ENCODE results near the gene DIRAS1. TPM values are rescaled to one million over a fixed set of nuclear protein-coding genes. Genes with fewer than 3 reads are reported as not detected.

The DIRAS1 gene
- polyA plus RNA-seq, 1 experiment = 21.4 TPM

GRCh38 chr19:2701361-2702169 lies 19.6 kb downstream of the DIRAS1 start:
- POLR2A ChIA-PET = interaction anchor here (0.6 kb wide), 1 partner anchor 140 kb away, joined by 3 read pairs; the partner anchor contains the start of gene ZNF555
- DNase-seq (ENCODE audit: low read depth) = no peak
- TF ChIP-seq CTCF (IDR thresholded peaks at IDR 0.05; ENCODE audit: insufficient read depth, low read depth, low read length) = no peak
- Histone ChIP-seq H3K4me3 (ENCODE audit: low read depth, low read length) (no peak overlapping the region), H3K27me3 (ENCODE audit: control insufficient read depth, insufficient read depth, low read length) (peaks cover 15% of the 10 kb centered on the region), H3K36me3 (ENCODE audit: control insufficient read depth, insufficient read depth, low read length) (no peaks in the 10 kb centered on the region)
- CTCF ChIA-PET = interaction anchor here (1.2 to 2.9 kb wide), 3 partner anchors 48 to 53 kb away, joined by 7 to 9 read pairs (median 7); no protein-coding TSS in a partner anchor

- H3K27me3 ChIP-seq (ENCODE audit: control insufficient read depth, insufficient read depth, low read length) = peaks cover 15% of the 10 kb centered on the region
- POLR2A ChIA-PET = no interaction called here
- H3K36me3 ChIP-seq (ENCODE audit: control insufficient read depth, insufficient read depth, low read length) = no peaks in the 10 kb centered on the region
- TF ChIP-seq CTCF (IDR thresholded peaks at IDR 0.05; ENCODE audit: insufficient read depth, low read depth, low read length) = no peak
- CTCF ChIA-PET = interaction anchor here (1.2 to 2.0 kb wide), 2 partner anchors 48 to 52 kb away, joined by 7 read pairs; no protein-coding TSS in a partner anchor
- H3K4me3 ChIP-seq (ENCODE audit: low read depth, low read length) = no peak overlapping the region
- no peak for DNase-seq (ENCODE audit: low read depth)
Measured at GRCh38 chr19:2700660-2701360, 20.4 kb downstream of the DIRAS1 start.

GRCh38 chr19:2699413-2700140 lies 21.6 kb downstream of the DIRAS1 start:
- Histone ChIP-seq H3K27me3 (ENCODE audit: control insufficient read depth, insufficient read depth, low read length) (peaks cover 19% of the 10 kb centered on the region), H3K36me3 (ENCODE audit: control insufficient read depth, insufficient read depth, low read length) (no peaks in the 10 kb centered on the region), H3K4me3 (ENCODE audit: low read depth, low read length) (no peak overlapping the region)
- no peak for TF ChIP-seq CTCF (IDR thresholded peaks at IDR 0.05; ENCODE audit: insufficient read depth, low read depth, low read length)
- DNase-seq (ENCODE audit: low read depth) = no peak
- POLR2A ChIA-PET = no interaction called here
- CTCF ChIA-PET = interaction anchor here (0.7 to 2.0 kb wide), 4 partner anchors 24 to 682 kb away, joined by 3 to 7 read pairs (median 3); no protein-coding TSS in a partner anchor

GRCh38 chr19:2694196-2694595 lies 27.0 kb downstream of the DIRAS1 start:
- ChIA-PET CTCF (interaction anchor here (1.3 kb wide), 1 partner anchor 9 kb away, joined by 4 read pairs; no protein-coding TSS in a partner anchor), POLR2A (no interaction called here)
- Histone ChIP-seq H3K27me3 (ENCODE audit: control insufficient read depth, insufficient read depth, low read length) (peaks cover 4% of the 10 kb centered on the region), H3K36me3 (ENCODE audit: control insufficient read depth, insufficient read depth, low read length) (no peaks in the 10 kb centered on the region), H3K4me3 (ENCODE audit: low read depth, low read length) (no peak overlapping the region)
- no peak for DNase-seq (ENCODE audit: low read depth)
- no peak for TF ChIP-seq CTCF (IDR thresholded peaks at IDR 0.05; ENCODE audit: insufficient read depth, low read depth, low read length)
